Trophoblast cell (in vitro differentiated cells and primary cell): ENCODE measurements around the gene ERG.

Experiments used
- DNase-seq, 2 donors: peaks; one replicate each; pipeline ENCODE4 v3.0.0-alpha.2; 2016
- H2AFZ ChIP-seq: 2 replicates; pipeline ENCODE4 v1.6.1; 2013; ENCODE audit warnings: low read length, moderate library complexity, mild to moderate bottlenecking; ENCODE audit not compliant: insufficient read depth, poor library complexity
- H2AK5ac ChIP-seq: 2 replicates; pipeline ENCODE4 v1.6.1; 2013; ENCODE audit warnings: mild to moderate bottlenecking, low read length
- H2BK120ac ChIP-seq: 2 replicates; pipeline ENCODE4 v1.6.1; 2013; ENCODE audit warnings: low read length, mild to moderate bottlenecking, moderate library complexity; ENCODE audit not compliant: insufficient read depth, poor library complexity
- H2BK12ac ChIP-seq: 2 replicates; pipeline ENCODE4 v1.6.1; 2013; ENCODE audit warnings: mild to moderate bottlenecking, low read length, moderate library complexity
- H2BK5ac ChIP-seq: 2 replicates; pipeline ENCODE4 v1.6.1; 2013; ENCODE audit warnings: low read length, low read depth, moderate library complexity, mild to moderate bottlenecking; ENCODE audit not compliant: poor library complexity
- H3K14ac ChIP-seq: 2 replicates; pipeline ENCODE4 v1.6.1; 2013; ENCODE audit warnings: mild to moderate bottlenecking, low read length
- H3K18ac ChIP-seq: 2 replicates; pipeline ENCODE4 v1.6.1; 2013; ENCODE audit warnings: mild to moderate bottlenecking, low read length
- H3K23ac ChIP-seq: 2 replicates; pipeline ENCODE4 v1.6.1; 2013; ENCODE audit warnings: low read length
- H3K27ac ChIP-seq: 2 replicates; pipeline ENCODE4 v1.5.1; 2013; ENCODE audit warnings: low read depth, mild to moderate bottlenecking, inconsistent platforms, low read length, moderate library complexity
- H3K27me3 ChIP-seq: 2 replicates; pipeline ENCODE4 v1.6.1; 2013; ENCODE audit warnings: inconsistent platforms, mild to moderate bottlenecking, low read length, moderate library complexity; ENCODE audit not compliant: insufficient read depth
- H3K36me3 ChIP-seq, 2 experiments: 1 replicate in 1 of 2; 2 replicates in 1 of 2; pipeline ENCODE4 v1.6.1; 2013; ENCODE audit warnings: low read length in 2 of 2, mild to moderate bottlenecking in 2 of 2, moderate library complexity in 1 of 2; ENCODE audit not compliant: insufficient read depth in 2 of 2, control insufficient read depth in 1 of 2
- H3K4ac ChIP-seq: 2 replicates; pipeline ENCODE4 v1.6.1; 2013; ENCODE audit warnings: low read depth, mild to moderate bottlenecking, low read length, moderate library complexity
- H3K4me1 ChIP-seq, 2 experiments: 1 replicate in 1 of 2; 2 replicates in 1 of 2; pipeline ENCODE4 v1.6.1; 2013; ENCODE audit warnings: low read length in 2 of 2, mild to moderate bottlenecking in 2 of 2, moderate library complexity in 1 of 2; ENCODE audit not compliant: insufficient read depth in 2 of 2, control insufficient read depth in 1 of 2
- H3K4me2 ChIP-seq: 2 replicates; pipeline ENCODE4 v1.6.1; 2013; ENCODE audit warnings: inconsistent platforms, mild to moderate bottlenecking, low read length, moderate library complexity
- H3K4me3 ChIP-seq: 2 replicates; pipeline ENCODE4 v1.5.1; 2013; ENCODE audit warnings: mild to moderate bottlenecking, low read depth, low read length, inconsistent platforms
- H3K79me1 ChIP-seq: one replicate; pipeline ENCODE4 v1.6.1; 2013; ENCODE audit warnings: low read length
- H3K79me2 ChIP-seq: 2 replicates; pipeline ENCODE4 v1.6.1; 2013; ENCODE audit warnings: low read length, mild to moderate bottlenecking; ENCODE audit not compliant: control insufficient read depth, insufficient read depth, poor library complexity
- H3K9ac ChIP-seq: 2 replicates; pipeline ENCODE4 v1.6.1; 2013; ENCODE audit warnings: mild to moderate bottlenecking, low read length
- H3K9me3 ChIP-seq: 2 replicates; pipeline ENCODE4 v1.6.1; 2013; ENCODE audit warnings: low read depth, mild to moderate bottlenecking, control low read depth, inconsistent platforms, low read length; ENCODE audit not compliant: insufficient read depth
- H4K12ac ChIP-seq: 2 replicates; pipeline ENCODE4 v1.6.1; 2013; ENCODE audit warnings: low read depth, mild to moderate bottlenecking, low read length, moderate library complexity
- H4K8ac ChIP-seq: 2 replicates; pipeline ENCODE4 v1.6.1; 2013; ENCODE audit warnings: low read depth, mild to moderate bottlenecking, low read length, moderate library complexity
- H4K91ac ChIP-seq: one replicate; pipeline ENCODE4 v1.6.1; 2013; ENCODE audit warnings: low read depth, mild to moderate bottlenecking, low read length, moderate library complexity
- WGBS: extraction: QIAGEN DNeasy Blood & Tissue Kit; methylation state at CpG from one replicate; pipeline ENCODE4 v1.1.7; 2013; ENCODE audit warnings: missing lambda C conversion rate; ENCODE audit not compliant: insufficient read length, insufficient coverage; ENCODE audit errors: extremely low coverage; 5-methylcytosine and 5-hydroxymethylcytosine counted together

ERG gene

DNA sequence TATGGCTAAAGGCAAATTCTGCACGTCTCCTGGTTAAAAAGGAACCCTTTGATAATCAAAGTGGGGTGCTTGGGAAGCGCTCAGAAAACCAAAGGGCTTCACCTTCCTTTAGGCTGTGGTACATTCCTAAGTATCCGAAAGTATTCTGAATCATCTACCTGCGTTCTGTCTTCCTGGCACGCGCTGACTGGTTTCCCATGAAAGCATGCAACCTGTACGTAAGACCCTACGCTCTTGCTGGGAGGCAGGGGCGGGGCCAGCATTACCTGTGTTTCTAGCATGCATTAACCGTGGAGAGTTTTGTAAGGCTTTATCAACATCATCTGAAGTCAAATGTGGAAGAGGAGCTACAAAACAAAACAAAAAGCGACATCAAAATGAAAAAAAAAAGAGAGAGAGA is 96.0 kb downstream of the ERG start:
- Histone ChIP-seq H3K4me3 (no peak overlapping the region), H3K27ac (no peak overlapping the region), H4K8ac (no peak overlapping the region), H4K12ac (no peak overlapping the region), H3K14ac (no peak overlapping the region), H3K27me3 (no peaks in the 10 kb centered on the region), H3K4me2 (no peak overlapping the region), H3K4ac (no peak overlapping the region), H3K18ac (no peak overlapping the region), H3K4me1 (no peaks in the 10 kb centered on the region), H4K91ac (no peak overlapping the region), H3K79me1 (no peaks in the 10 kb centered on the region), H2BK120ac (no peak overlapping the region), H2BK12ac (no peak overlapping the region), H3K36me3 (no peaks in the 10 kb centered on the region), H2AK5ac (no peak overlapping the region), H3K9ac (no peak overlapping the region), H2BK5ac (no peak overlapping the region), H3K79me2 (no peaks in the 10 kb centered on the region), H3K9me3 (no peaks in the 10 kb centered on the region), H3K23ac (no peak overlapping the region), H2AFZ (no peak overlapping the region)
- no CpG with 5 or more reads among the region's 11 CpGs for WGBS
- peak; percentile 62 to 64 for DNase-seq

- Histone ChIP-seq H4K91ac (no peak overlapping the region), H3K18ac (no peak overlapping the region), H2AK5ac (no peak overlapping the region), H2BK5ac (no peak overlapping the region), H3K4me1 (no peaks in the 10 kb centered on the region), H3K23ac (no peak overlapping the region), H2AFZ (no peak overlapping the region), H2BK120ac (no peak overlapping the region), H3K79me1 (no peaks in the 10 kb centered on the region), H4K12ac (no peak overlapping the region), H3K79me2 (no peaks in the 10 kb centered on the region), H3K27ac (no peak overlapping the region), H3K36me3 (no peaks in the 10 kb centered on the region), H3K9me3 (peaks cover 2% of the 10 kb centered on the region), H3K4me2 (no peak overlapping the region), H2BK12ac (no peak overlapping the region), H4K8ac (no peak overlapping the region), H3K4me3 (no peak overlapping the region), H3K14ac (no peak overlapping the region), H3K27me3 (no peaks in the 10 kb centered on the region), H3K9ac (no peak overlapping the region), H3K4ac (no peak overlapping the region)
- no CpG with 5 or more reads among the region's 12 CpGs for WGBS
- no peak for DNase-seq
Measured at GRCh38 chr21:38401191-38401926, 96.9 kb downstream of the ERG start.

DNA sequence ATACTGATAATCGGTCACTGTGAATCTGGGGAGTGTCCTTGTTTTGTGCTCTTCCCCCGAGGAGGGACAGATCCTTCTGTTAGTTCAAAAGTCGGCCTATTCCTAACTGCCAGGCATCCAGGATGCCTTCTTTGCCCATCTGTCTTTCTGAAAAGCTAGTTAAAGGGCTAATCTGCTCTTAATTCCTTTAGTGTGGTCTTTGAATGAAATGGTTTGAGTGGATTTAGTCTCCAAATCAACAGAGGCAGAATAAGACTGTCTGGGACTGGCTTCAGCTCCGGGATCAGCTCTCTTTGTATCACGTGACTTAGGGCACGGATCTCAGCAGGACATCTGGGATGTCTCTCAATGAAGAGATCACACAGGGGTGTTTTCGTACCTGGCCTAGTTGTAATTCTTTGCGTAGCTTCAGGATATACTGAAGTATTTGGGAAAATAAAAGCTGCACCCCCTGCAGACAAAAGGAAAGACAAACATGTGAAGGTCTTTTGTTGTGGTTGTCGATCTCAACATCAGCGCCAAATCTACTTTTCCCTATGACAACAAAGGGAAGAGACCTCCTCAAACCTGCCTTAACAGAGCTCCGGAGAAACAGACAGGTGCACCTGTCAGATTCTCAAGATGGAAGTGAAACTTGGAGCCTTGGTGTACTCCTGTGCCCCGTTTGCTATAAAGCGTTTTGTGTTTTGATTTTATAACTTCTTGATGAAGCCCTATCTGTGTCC is 97.9 kb downstream of the ERG start:
- H2BK12ac ChIP-seq, result no peak overlapping the region
- H2BK5ac ChIP-seq, result no peak overlapping the region
- H3K23ac ChIP-seq, result no peak overlapping the region
- H2AFZ ChIP-seq, result no peak overlapping the region
- no peak overlapping the region for H4K12ac ChIP-seq
- H4K91ac ChIP-seq, result no peak overlapping the region
- peaks cover 2% of the 10 kb centered on the region for H3K9me3 ChIP-seq
- H4K8ac ChIP-seq, result no peak overlapping the region
- no peak overlapping the region for H3K27ac ChIP-seq
- no peak for DNase-seq
- H3K9ac ChIP-seq, result no peak overlapping the region
- H3K27me3 ChIP-seq, result no peaks in the 10 kb centered on the region
- H3K4me2 ChIP-seq, result no peak overlapping the region
- H2AK5ac ChIP-seq, result no peak overlapping the region
- H3K4ac ChIP-seq, result no peak overlapping the region
- no peaks in the 10 kb centered on the region for H3K36me3 ChIP-seq
- WGBS, result no CpG with 5 or more reads among the region's 13 CpGs
- H3K79me2 ChIP-seq, result no peaks in the 10 kb centered on the region
- H3K4me3 ChIP-seq, result no peak overlapping the region
- H3K14ac ChIP-seq, result no peak overlapping the region
- no peak overlapping the region for H2BK120ac ChIP-seq
- H3K4me1 ChIP-seq, result no peaks in the 10 kb centered on the region
- H3K18ac ChIP-seq, result no peak overlapping the region
- no peaks in the 10 kb centered on the region for H3K79me1 ChIP-seq

DNA sequence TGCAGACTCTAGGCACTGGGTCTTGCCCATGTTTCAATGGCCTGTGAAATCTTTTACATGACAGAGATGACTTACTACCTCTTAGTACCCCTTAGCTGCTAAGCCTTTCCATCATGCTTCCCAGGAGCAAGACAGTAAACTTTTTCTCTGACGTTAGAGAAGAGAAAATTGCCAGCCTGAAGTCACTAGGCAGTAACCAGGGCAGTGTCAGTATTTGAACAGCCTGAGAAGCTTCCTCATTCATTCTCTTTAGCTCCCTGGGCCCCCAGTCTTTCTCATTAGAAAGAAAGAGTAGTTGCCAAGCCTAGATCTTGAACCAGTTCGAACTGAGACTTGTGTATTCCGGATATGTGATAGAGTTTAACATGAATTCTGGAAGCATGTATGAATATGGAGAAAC is 99.2 kb downstream of the ERG start:
- Histone ChIP-seq H2AFZ (no peak overlapping the region), H4K91ac (no peak overlapping the region), H4K12ac (no peak overlapping the region), H2BK5ac (no peak overlapping the region), H3K9ac (no peak overlapping the region), H3K9me3 (peaks cover 2% of the 10 kb centered on the region), H2BK12ac (no peak overlapping the region), H3K23ac (no peak overlapping the region), H3K18ac (no peak overlapping the region), H3K4me2 (no peak overlapping the region), H3K4ac (no peak overlapping the region), H3K79me1 (no peaks in the 10 kb centered on the region), H3K4me3 (no peak overlapping the region), H3K27ac (no peak overlapping the region), H3K4me1 (no peaks in the 10 kb centered on the region), H3K27me3 (no peaks in the 10 kb centered on the region), H3K36me3 (no peaks in the 10 kb centered on the region), H3K14ac (no peak overlapping the region), H3K79me2 (no peaks in the 10 kb centered on the region), H4K8ac (no peak overlapping the region), H2BK120ac (no peak overlapping the region), H2AK5ac (no peak overlapping the region)
- DNase-seq, result no peak
- no CpG with 5 or more reads among the region's 3 CpGs for WGBS
